ENCODE results near the gene NMNAT2. TPM values are rescaled to one million over a fixed set of nuclear protein-coding genes. Genes with fewer than 3 reads are reported as not detected.

Gene NMNAT2
- total and polyA plus RNA-seq, 8 donors = 0.42 to 4.9 (median 1.8) TPM

GRCh38 chr1:183308719-183309118 is 109.5 kb downstream of the NMNAT2 start:
- intact Hi-C loops (cut with DNase I) = no loop called here

GRCh38 chr1:183306317-183307042 is 111.7 kb downstream of the NMNAT2 start:
- H3K4me3 ChIP-seq = no peak overlapping the region
- ATAC-seq = peak; percentile 81 to 86 (median 84)
- FAIRE-seq = no peak
- peak overlapping the region in 2 of 4 donors; percentile 23 to 58 for H3K27ac ChIP-seq
- H3K4me1 ChIP-seq = peaks cover 7 to 29% (median 21%) of the 10 kb centered on the region in 3 donors
- H3K9me3 ChIP-seq = no peaks in the 10 kb centered on the region
- intact Hi-C loops (cut with DNase I) = no loop called here
- H3K36me3 ChIP-seq = no peaks in the 10 kb centered on the region
- peak in 2 of 4 donors; percentile 17 to 41 for TF ChIP-seq CTCF (IDR thresholded peaks at IDR 0.05)
- H3K27me3 ChIP-seq = no peaks in the 10 kb centered on the region
- peak in 4 of 6 donors; percentile 73 to 81 (median 74) for DNase-seq
- 23 to 27% methylated on average over 5 of the region's 5 CpGs for WGBS, 2 donors

More at GRCh38 chr1:183308719-183309118, 109.5 kb downstream of the NMNAT2 start:
- Histone ChIP-seq H3K4me1 (peaks cover 7 to 29% (median 21%) of the 10 kb centered on the region in 3 donors), H3K36me3 (no peaks in the 10 kb centered on the region), H3K27me3 (no peaks in the 10 kb centered on the region), H3K4me3 (no peak overlapping the region), H3K9me3 (no peaks in the 10 kb centered on the region), H3K27ac (no peak overlapping the region)
- DNase-seq = no peak
- no peak for FAIRE-seq
- 94 to 95% methylated on average over 4 of the region's 4 CpGs for WGBS, 2 donors
- TF ChIP-seq CTCF (IDR thresholded peaks at IDR 0.05) = no peak
- no peak for ATAC-seq

DNA sequence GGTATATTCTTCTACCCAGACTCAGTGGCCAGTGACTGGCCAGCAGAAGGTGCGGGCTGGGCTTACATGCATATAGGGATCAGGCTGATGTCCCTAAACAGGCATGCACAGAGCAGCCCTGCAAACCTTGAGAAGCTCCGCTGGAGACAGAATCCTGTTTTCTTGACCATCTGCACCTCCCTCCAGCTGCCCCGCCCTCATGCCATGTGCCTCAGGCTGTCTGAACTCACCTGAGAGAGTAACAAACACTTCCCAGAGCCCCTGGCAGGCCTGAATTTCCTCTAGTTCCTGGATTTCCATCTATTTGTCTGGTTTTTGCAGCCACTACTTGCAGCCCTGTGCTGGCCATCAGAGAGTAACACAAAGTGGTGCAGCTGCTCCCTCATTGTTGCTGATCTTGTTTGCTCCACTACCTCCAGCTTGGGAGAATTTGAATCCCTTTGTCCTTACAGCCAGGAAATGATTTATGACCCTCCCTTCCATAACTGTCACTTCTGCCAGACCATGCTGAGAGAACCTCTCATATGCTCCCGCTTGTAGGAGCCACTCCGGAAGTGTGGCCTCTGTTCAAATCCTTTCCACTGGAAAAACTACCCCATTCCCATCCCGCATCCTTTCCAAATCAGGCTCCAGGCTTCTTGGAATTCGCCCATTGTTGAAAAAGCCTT is 113.6 kb downstream of the NMNAT2 start:
- Histone ChIP-seq H3K27ac (no peak overlapping the region), H3K4me3 (no peak overlapping the region), H3K4me1 (peaks cover 2 to 11% (median 7%) of the 10 kb centered on the region in 3 donors), H3K27me3 (no peaks in the 10 kb centered on the region), H3K9me3 (no peaks in the 10 kb centered on the region), H3K36me3 (no peaks in the 10 kb centered on the region)
- DNase-seq = no peak
- TF ChIP-seq CTCF (IDR thresholded peaks at IDR 0.05) = no peak
- intact Hi-C loops (cut with DNase I) = no loop called here
- FAIRE-seq = no peak
- ATAC-seq = no peak
- 88 to 89% methylated on average over 7 of the region's 7 CpGs for WGBS, 2 donors

GRCh38 chr1:183303901-183304300 is 114.3 kb downstream of the NMNAT2 start:
- Histone ChIP-seq H3K27ac (no peak overlapping the region), H3K27me3 (no peaks in the 10 kb centered on the region), H3K4me1 (peaks cover 0 to 11% (median 7%) of the 10 kb centered on the region in 3 donors), H3K9me3 (no peaks in the 10 kb centered on the region), H3K36me3 (no peaks in the 10 kb centered on the region), H3K4me3 (no peak overlapping the region)
- intact Hi-C loops (cut with DNase I) = no loop called here
- FAIRE-seq (no peak), DNase-seq (no peak), ATAC-seq (no peak)
- no peak for TF ChIP-seq CTCF (IDR thresholded peaks at IDR 0.05)
- WGBS, 2 donors = 91 to 95% methylated on average over 3 of the region's 3 CpGs

DNA sequence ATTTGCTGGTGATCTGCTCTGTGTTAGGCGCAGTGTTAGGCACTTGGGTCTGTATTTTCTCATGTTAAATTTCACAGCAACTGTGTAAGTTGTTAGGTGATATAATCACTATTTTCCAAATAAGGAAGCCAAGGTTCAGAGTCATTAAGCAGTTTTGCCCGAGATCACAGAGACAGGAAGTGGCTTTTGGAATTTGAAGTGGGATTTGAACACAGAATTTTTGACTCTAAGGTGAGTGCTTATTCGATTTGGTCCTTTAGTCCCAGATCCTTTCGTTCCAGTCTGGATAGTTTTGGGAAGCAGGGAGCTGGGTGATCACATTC is 114.9 kb downstream of the NMNAT2 start:
- no peaks in the 10 kb centered on the region for H3K36me3 ChIP-seq
- ATAC-seq (no peak), FAIRE-seq (no peak), DNase-seq (no peak)
- no peaks in the 10 kb centered on the region for H3K27me3 ChIP-seq
- no peak overlapping the region for H3K4me3 ChIP-seq
- no peaks in the 10 kb centered on the region for H3K9me3 ChIP-seq
- H3K4me1 ChIP-seq = peaks cover 0 to 11% (median 7%) of the 10 kb centered on the region in 3 donors
- H3K27ac ChIP-seq = no peak overlapping the region
- intact Hi-C loops (cut with DNase I) = no loop called here
- no peak for TF ChIP-seq CTCF (IDR thresholded peaks at IDR 0.05)
- WGBS, 2 donors = 68 to 82% methylated on average over 4 of the region's 4 CpGs

All from pancreas (tissue), 10 donors.